K562 (cell line): Measurements from ENCODE around the gene ZNHIT1. TPM values are rescaled to one million over a fixed set of nuclear protein-coding genes. Genes with fewer than 3 reads are reported as not detected.

Experiments
- ATAC-seq: fragments of 200-7000 bp; cut with Tn5 transposase; 3 replicates; pipeline ENCODE4 v1.9.1; 2020; ENCODE audit warnings: moderate library complexity
- BruUV-seq: library from RNA; stranded (reverse); fragments of 400-500 nt; replicated peaks from 2 replicates; lab custom pipeline; 2021; lab: Mats Ljungman, UMichigan
- CTCF ChIA-PET: fragments of 300-600 bp; formaldehyde crosslinking; extraction: SDS; loops from one replicate; lab custom pipeline; 2021; ENCODE audit warnings: low intra/inter-chr PET ratio; lab: Yijun Ruan, JAX
- POLR2A ChIA-PET: fragments of 300-600, 350-650 bp; sonication (Branson Sonifier 250); formaldehyde crosslinking; extraction: SDS; loops from one replicate; lab custom pipeline; 2021; ENCODE audit warnings: antibody characterized with exemption, inconsistent platforms; lab: Yijun Ruan, JAX
- DNase-seq, 4 experiments: peaks; one replicate each; pipeline versions ENCODE4 v3.0.0 to v3.0.0-alpha.2; 2011 to 2018; ENCODE audit warnings: low spot score in 3 of 4, mixed read lengths in 3 of 4; ENCODE audit errors: extremely low read depth in 1 of 4
- FAIRE-seq: peaks from 2 replicates; lab custom pipeline; 2011; peaks lifted over from hg19 to GRCh38; lab: Jason Lieb, UNC
- H2AFZ ChIP-seq: 2 replicates; pipeline ENCODE4 v1.6.0; 2011; ENCODE audit warnings: low read depth, low read length, control low read depth, inconsistent platforms
- H3K27ac ChIP-seq: fragments of 200-600 bp; 3 replicates; pipeline ENCODE4 v1.8.0; 2011; ENCODE audit warnings: low read depth, mild to moderate bottlenecking, control low read depth, inconsistent platforms, low read length, moderate library complexity, mixed read lengths; ENCODE audit errors: extremely low read depth
- H3K27me3 ChIP-seq, 2 experiments: fragments of 300-600 bp in 1 of 2; 2 replicates in 1 of 2; 3 replicates in 1 of 2; pipeline versions ENCODE4 v1.6.0 to v1.8.0; 2011; ENCODE audit warnings: inconsistent platforms in 2 of 2, low read length in 2 of 2, mild to moderate bottlenecking in 1 of 2, mixed read lengths in 1 of 2, moderate library complexity in 1 of 2; ENCODE audit not compliant: control insufficient read depth in 2 of 2, insufficient read depth in 2 of 2
- H3K36me3 ChIP-seq: fragments of 300-600 bp; 3 replicates; pipeline ENCODE4 v1.8.0; 2011; ENCODE audit warnings: mild to moderate bottlenecking, low read length, inconsistent platforms; ENCODE audit not compliant: control insufficient read depth, insufficient read depth
- H3K4me1 ChIP-seq, 2 experiments: fragments of 200-600 bp in 1 of 2; replicated peaks in 1 of 2; 2 replicates in 1 of 2; 3 replicates in 1 of 2; pipeline versions ENCODE4 v1.5.1 to v1.8.0; 2011; ENCODE audit warnings: inconsistent platforms in 2 of 2, low read length in 2 of 2, mild to moderate bottlenecking in 1 of 2, mixed read lengths in 1 of 2, moderate library complexity in 1 of 2; ENCODE audit not compliant: control insufficient read depth in 2 of 2, insufficient read depth in 2 of 2
- H3K4me2 ChIP-seq: 2 replicates; pipeline ENCODE4 v1.6.1; 2011; ENCODE audit warnings: low read length, control low read depth, inconsistent platforms, mixed read lengths; ENCODE audit not compliant: insufficient read depth
- H3K4me3 ChIP-seq: fragments of 200-600 bp; sonication (generic), shearing (Covaris generic); 2 replicates; pipeline ENCODE4 v1.5.1; 2016; ENCODE audit warnings: control low read depth, inconsistent platforms
- H3K79me2 ChIP-seq: fragments of 200-600 bp; 3 replicates; pipeline ENCODE4 v1.8.0; 2011; ENCODE audit warnings: low read length, inconsistent platforms; ENCODE audit not compliant: control insufficient read depth, insufficient read depth
- H3K9ac ChIP-seq, 2 experiments: 2 replicates each; pipeline versions ENCODE4 v1.6.0 to v1.6.1; 2011; ENCODE audit warnings: low read depth in 2 of 2, low read length in 2 of 2, control low read depth in 1 of 2, inconsistent platforms in 1 of 2, mild to moderate bottlenecking in 1 of 2, mixed read lengths in 1 of 2; ENCODE audit not compliant: insufficient read depth in 1 of 2
- H3K9me1 ChIP-seq: one replicate; pipeline ENCODE4 v1.6.0; 2011; ENCODE audit warnings: inconsistent platforms, mild to moderate bottlenecking, low read length, moderate library complexity; ENCODE audit not compliant: control insufficient read depth, insufficient read depth
- H3K9me3 ChIP-seq: replicated peaks from 2 replicates; pipeline ENCODE4 v1.5.1; 2011; ENCODE audit warnings: low read depth, low read length, inconsistent platforms; ENCODE audit not compliant: control insufficient read depth, insufficient read depth
- H4K20me1 ChIP-seq: replicated peaks from 2 replicates; pipeline ENCODE4 v1.6.1; 2011; ENCODE audit warnings: low read length, inconsistent platforms, mixed read lengths; ENCODE audit not compliant: control insufficient read depth, insufficient read depth
- CBFA2T2 ChIP-seq: fragments of 450-650 bp; conservative IDR thresholded peaks from 2 replicates; pipeline ENCODE4 v1.6.1; 2017; ENCODE audit warnings: mild to moderate bottlenecking
- CBX5 ChIP-seq: IDR thresholded peaks from 2 replicates; pipeline ENCODE4 v1.6.1; 2014; ENCODE audit warnings: low read depth, borderline replicate concordance
- HNRNPK ChIP-seq: fragments of 200-400 bp; formaldehyde crosslinking; IDR thresholded peaks from one replicate; pipeline ENCODE4 v1.6.1; 2018; ENCODE audit warnings: mild to moderate bottlenecking, low read depth, low read length; ENCODE audit not compliant: poor library complexity, severe bottlenecking
- MYNN ChIP-seq, 2 experiments: sonication (generic); formaldehyde crosslinking in 1 of 2; IDR thresholded peaks; 2 replicates each; pipeline versions ENCODE4 v1.5.0 to v1.6.1; 2016 to 2020; ENCODE audit warnings: antibody characterized with exemption in 1 of 2, missing genetic modification reagents in 1 of 2
- NR1H2 ChIP-seq: sonication (generic); formaldehyde crosslinking; IDR thresholded peaks from 2 replicates; pipeline ENCODE4 v1.4.0; 2020; ENCODE audit warnings: mild to moderate bottlenecking, missing genetic modification reagents
- RFX1 ChIP-seq: fragments of 450-650 bp; IDR thresholded peaks from 2 replicates; pipeline ENCODE4 v1.6.1; 2016; ENCODE audit warnings: mild to moderate bottlenecking, moderate library complexity
- XRCC5 ChIP-seq: fragments of 200-400 bp; formaldehyde crosslinking; IDR thresholded peaks from 2 replicates; pipeline ENCODE4 v1.6.1; 2017; ENCODE audit warnings: low read depth, mild to moderate bottlenecking, low read length
- ZC3H8 ChIP-seq: fragments of 450-650 bp; IDR thresholded peaks from 2 replicates; pipeline ENCODE4 v1.6.1; 2017
- ZNF57 ChIP-seq: fragments of 450-650 bp; formaldehyde crosslinking; IDR thresholded peaks from 2 replicates; pipeline ENCODE4 v1.4.0; 2020; ENCODE audit warnings: mild to moderate bottlenecking, moderate library complexity
- ZNF586 ChIP-seq: fragments of 450-650 bp; formaldehyde crosslinking; conservative IDR thresholded peaks from 2 replicates; pipeline ENCODE4 v1.4.0; 2020; ENCODE audit warnings: mild to moderate bottlenecking, moderate library complexity
- WGBS: fragments of 100-300 bp; shearing (Covaris generic); methylation state at CpG from one replicate; pipeline ENCODE4 v1.1.6; 2016; ENCODE audit warnings: low coverage, mixed read lengths; ENCODE audit not compliant: insufficient coverage; ENCODE audit errors: missing lambda C conversion rate; 5-methylcytosine and 5-hydroxymethylcytosine counted together
- in situ Hi-C: fragments of 300-500 bp; cut with MboI; formaldehyde crosslinking; loops from 4 replicates; pipeline ENCODE4 v1.15.0; 2018; ENCODE audit warnings: inconsistent platforms, mixed read lengths
- intact Hi-C: fragments of 100-400 bp; cut with micrococcal nuclease; formaldehyde crosslinking; loops from 2 replicates; pipeline ENCODE4 v1.14.2; 2022
- polyA plus RNA-seq, 8 experiments: library from polyadenylated mRNA; depleted of rRNA in 4 of 8; stranded (reverse) in 5 of 8; unstranded in 3 of 8; fragments of >200 nt; fragmentation: Nextera tagmentation in 2 of 8; fragmentation: Illumina TruSeq in 1 of 8; extraction: Ambion mirVana in 2 of 8; extraction: Trizol in 1 of 8; gene quantifications; 2 replicates each; pipeline versions ENCODE4 v1.2.1 to v1.2.3, GENCODE V29; 2011 to 2014; ENCODE audit warnings: inconsistent platforms in 1 of 8, missing spikeins in 1 of 8
- total RNA-seq, 7 experiments: library from RNA; depleted of rRNA in 6 of 7; stranded (reverse); fragments of >200 nt in 6 of 7; fragmentation: Illumina TruSeq in 2 of 7; extraction: Trizol in 2 of 7; gene quantifications; 2 replicates each; pipeline versions ENCODE4 v1.2.1 to v1.2.3, GENCODE V29; 2011 to 2021; ENCODE audit warnings: low replicate concordance in 1 of 7

Gene ZNHIT1
- total and polyA plus RNA-seq, 9 of the 15 experiments (the other 6 are each of a cell fraction or from before 2014, with no cell fraction given) = 6.4 to 162 (median 70.1) TPM

DNA sequence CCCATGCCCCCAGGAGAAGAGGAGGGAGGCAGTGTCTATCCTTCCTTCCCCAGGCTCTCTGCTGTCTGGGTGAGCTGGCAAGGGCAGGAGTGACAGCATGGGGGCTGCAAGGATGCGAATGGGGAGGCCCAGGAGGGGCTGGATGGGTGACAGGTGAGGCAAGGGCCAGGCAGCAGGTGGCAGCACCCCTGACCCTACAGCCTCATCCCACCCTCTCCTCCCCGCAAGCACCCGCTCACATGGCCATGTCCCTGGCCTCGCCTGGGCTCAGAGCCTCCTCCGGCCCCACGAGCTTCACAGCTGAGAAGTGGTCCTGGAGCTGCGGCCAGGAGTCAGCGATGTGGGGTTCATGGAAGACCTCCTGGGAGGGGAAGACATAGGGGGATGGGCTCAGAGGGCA, 6.0 kb upstream of the ZNHIT1 start:
- in situ Hi-C loops = no loop called here
- Histone ChIP-seq H2AFZ (no peak overlapping the region), H3K36me3 (peaks cover 73% of the 10 kb centered on the region; the same call in 2 of the 3 replicates), H3K79me2 (peaks cover 14% of the 10 kb centered on the region), H3K4me1 (peaks cover 10 to 37% of the 10 kb centered on the region in 2 experiments), H3K9me1 (no peaks in the 10 kb centered on the region), H3K9me3 (no peaks in the 10 kb centered on the region), H3K27ac (no peak overlapping the region), H3K9ac (no peak overlapping the region; a peak in 1 of 4 replicates), H3K27me3 (no peaks in the 10 kb centered on the region), H3K4me3 (no peak overlapping the region), H3K4me2 (no peak overlapping the region), H4K20me1 (no peaks in the 10 kb centered on the region)
- ChIA-PET CTCF (no interaction called here), POLR2A (no interaction called here)
- DNase-seq (no peak), ATAC-seq (no peak), FAIRE-seq (no peak)
- WGBS = 96% methylated on average over 4 of the region's 8 CpGs
- intact Hi-C loops = no loop called here
- TF ChIP-seq HNRNPK = no peak
- no peak for TF ChIP-seq NR1H2 (CRISPR knock-in tag)
- no peak for TF ChIP-seq XRCC5
- TF ChIP-seq CBFA2T2 = no peak
- no peak for TF ChIP-seq MYNN (IDR thresholded peaks at IDR 0.05)
- no peak for TF ChIP-seq MYNN (CRISPR knock-in tag; IDR thresholded peaks at IDR 0.05)
- no peak for TF ChIP-seq ZNF57 (CRISPR knock-in tag)
- TF ChIP-seq ZC3H8 = no peak
- TF ChIP-seq RFX1 = no peak
- no peak for TF ChIP-seq ZNF586 (CRISPR knock-in tag)
- no peak for TF ChIP-seq CBX5
- no TSS peak for BruUV-seq
